ELF-1 (cell line): ENCODE results near the gene CUEDC1.

Experiments
- DNase-seq: peaks from one replicate; pipeline ENCODE4 v3.0.0-alpha.2; 2016; ENCODE audit warnings: low read depth, low spot score

Gene CUEDC1

GRCh38 chr17:57955183-57955931, at the start of gene CUEDC1:
CUEDC1 (minus strand) TSS chr17:57955412; CDS start chr17:57885564, 69,848 bp downstream.
- peak; percentile 44 for DNase-seq

GRCh38 chr17:58004060-58004459, 48.8 kb upstream of the CUEDC1 start:
- no peak for DNase-seq

GRCh38 chr17:58002973-58003372, 47.8 kb upstream of the CUEDC1 start:
- DNase-seq: no peak

- DNase-seq: no peak
Observed at GRCh38 chr17:58002154-58002948, 47.1 kb upstream of the CUEDC1 start.

- no peak for DNase-seq
Observed at GRCh38 chr17:58001461-58002124, 46.4 kb upstream of the CUEDC1 start.

- no peak for DNase-seq
Observed at GRCh38 chr17:57999496-58000017, 44.3 kb upstream of the CUEDC1 start.

GRCh38 chr17:57999010-57999495, 43.8 kb upstream of the CUEDC1 start:
- DNase-seq: no peak

GRCh38 chr17:57997085-57997809, 42.0 kb upstream of the CUEDC1 start:
- DNase-seq: no peak

- DNase-seq: peak; percentile 83
Observed at GRCh38 chr17:57995076-57995956, 40.1 kb upstream of the CUEDC1 start.

GRCh38 chr17:57994436-57994835, 39.2 kb upstream of the CUEDC1 start:
- no peak for DNase-seq

GRCh38 chr17:57993471-57994365, 38.5 kb upstream of the CUEDC1 start:
- peak; percentile 83 for DNase-seq

- no peak for DNase-seq
Observed at GRCh38 chr17:57991537-57991936, 36.3 kb upstream of the CUEDC1 start.

- no peak for DNase-seq
Observed at GRCh38 chr17:57990037-57990436, 34.8 kb upstream of the CUEDC1 start.

- peak; percentile 66 for DNase-seq
Observed at GRCh38 chr17:57988301-57989250, 33.4 kb upstream of the CUEDC1 start.

- peak; percentile 64 for DNase-seq
Observed at GRCh38 chr17:57987581-57988300, 32.5 kb upstream of the CUEDC1 start, which contains the start of gene VEZF1. VEZF1 (minus strand) TSS chr17:57988254; CDS start chr17:57988111, 143 bp downstream.

- peak; percentile 78 for DNase-seq
Observed at GRCh38 chr17:57986841-57987580, 31.8 kb upstream of the CUEDC1 start.

- DNase-seq: no peak
Observed at GRCh38 chr17:57985675-57985974, 30.4 kb upstream of the CUEDC1 start.
